Activated T-cell treated with anti-CD3 and anti-CD28 coated beads, Interleukin-2, amount 50 U/mL, for 24 hours (primary cell): ENCODE measurements around the gene FGF21.

Experiments
- DNase-seq: peaks from one replicate; pipeline ENCODE4 v3.0.0-alpha.2; 2020
- H3K27ac Mint-ChIP-seq: 2 replicates; pipeline ENCODE4 v1.8.0; 2020; ENCODE audit warnings: mild to moderate bottlenecking, mixed read lengths
- H3K27me3 Mint-ChIP-seq: 2 replicates; pipeline ENCODE4 v1.8.0; 2020; ENCODE audit warnings: mixed read lengths
- H3K36me3 Mint-ChIP-seq: 2 replicates; pipeline ENCODE4 v1.8.0; 2020; ENCODE audit warnings: low read depth, mixed read lengths
- H3K4me1 Mint-ChIP-seq: 2 replicates; pipeline ENCODE4 v1.8.0; 2020; ENCODE audit warnings: low read depth, mixed read lengths
- H3K4me3 Mint-ChIP-seq: 2 replicates; pipeline ENCODE4 v1.8.0; 2020; ENCODE audit warnings: mild to moderate bottlenecking, moderate library complexity, mixed read lengths
- H3K9me3 Mint-ChIP-seq: 2 replicates; pipeline ENCODE4 v1.8.0; 2020; ENCODE audit warnings: mixed read lengths

FGF21 gene

GRCh38 chr19:48806818-48807589 is 51.7 kb downstream of the FGF21 start:
- Mint-ChIP-seq H3K27me3 (no peaks in the 10 kb centered on the region), H3K27ac (no peak overlapping the region), H3K36me3 (peaks cover 40% of the 10 kb centered on the region), H3K4me3 (no peak overlapping the region), H3K9me3 (no peaks in the 10 kb centered on the region), H3K4me1 (peaks cover 22% of the 10 kb centered on the region)
- no peak for DNase-seq

DNA sequence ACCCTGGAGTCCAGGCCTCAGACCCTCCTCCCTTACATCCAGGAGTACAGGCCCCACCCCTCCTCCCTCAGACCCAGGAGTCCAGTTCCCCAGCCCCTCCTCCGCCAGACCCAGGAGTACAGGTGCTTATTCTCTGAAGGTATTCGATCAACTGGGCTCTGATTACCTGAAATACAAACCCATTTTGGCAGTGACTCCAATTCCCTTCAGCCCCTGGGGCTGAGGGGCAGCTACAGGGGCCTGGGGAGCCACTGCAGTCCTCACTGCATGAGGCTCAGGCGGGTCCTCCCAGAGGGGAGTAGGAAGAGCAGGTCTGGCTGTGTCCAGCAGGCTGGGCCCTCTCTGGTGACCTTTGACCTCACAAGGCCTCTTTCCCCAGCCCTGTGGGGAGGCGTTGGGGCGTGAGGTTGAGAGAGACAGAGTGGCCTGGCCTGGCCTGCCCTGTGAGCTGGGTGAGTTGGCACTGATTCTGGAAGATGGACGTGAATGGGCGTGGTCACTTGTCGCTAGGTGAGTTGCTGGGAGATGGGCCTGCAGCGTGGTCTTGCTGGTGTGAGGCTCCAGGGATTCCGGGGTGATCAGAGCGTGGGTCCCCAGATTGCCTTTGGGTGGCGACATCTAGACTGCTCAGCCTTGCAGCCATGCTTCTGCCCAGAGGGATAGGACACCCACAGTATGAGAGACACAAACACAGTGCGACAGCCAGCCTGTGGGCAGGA is 52.4 kb downstream of the FGF21 start:
- peak overlapping the region; percentile 5 for H3K27ac Mint-ChIP-seq
- H3K36me3 Mint-ChIP-seq = peaks cover 40% of the 10 kb centered on the region
- H3K9me3 Mint-ChIP-seq = no peaks in the 10 kb centered on the region
- no peak for DNase-seq
- H3K4me3 Mint-ChIP-seq = no peak overlapping the region
- H3K27me3 Mint-ChIP-seq = no peaks in the 10 kb centered on the region
- H3K4me1 Mint-ChIP-seq = peaks cover 26% of the 10 kb centered on the region
